ENCODE data around the gene APMAP.

Gene APMAP

GRCh38 chr20:25030007-25030648 lies 37.6 kb upstream of the APMAP start:
- no peaks in the 10 kb centered on the region for H3K36me3 ChIP-seq
- H3K4me3 ChIP-seq (ENCODE audit: low read depth, low read length), result no peak overlapping the region
- no peak for DNase-seq
- H3K27me3 ChIP-seq (ENCODE audit: insufficient read depth, low read depth, severe bottlenecking), result no peaks in the 10 kb centered on the region
- H3K27ac ChIP-seq, result no peak overlapping the region
- no peak for TF ChIP-seq CTCF (IDR thresholded peaks at IDR 0.05; ENCODE audit: low read depth, low read length)
- H3K9me3 ChIP-seq (ENCODE audit: severe bottlenecking), result no peaks in the 10 kb centered on the region

- no peak for DNase-seq
- Histone ChIP-seq H3K36me3 (no peaks in the 10 kb centered on the region), H3K27ac (no peak overlapping the region), H3K27me3 (ENCODE audit: insufficient read depth, low read depth, severe bottlenecking) (no peaks in the 10 kb centered on the region), H3K4me3 (ENCODE audit: low read depth, low read length) (no peak overlapping the region), H3K9me3 (ENCODE audit: severe bottlenecking) (no peaks in the 10 kb centered on the region)
- TF ChIP-seq CTCF (IDR thresholded peaks at IDR 0.05; ENCODE audit: low read depth, low read length), result no peak
Observed at GRCh38 chr20:25025986-25026605, 33.5 kb upstream of the APMAP start.

GRCh38 chr20:25025091-25025861 lies 32.7 kb upstream of the APMAP start:
- no peaks in the 10 kb centered on the region for H3K36me3 ChIP-seq
- DNase-seq, result no peak
- no peaks in the 10 kb centered on the region for H3K27me3 ChIP-seq (ENCODE audit: insufficient read depth, low read depth, severe bottlenecking)
- no peaks in the 10 kb centered on the region for H3K9me3 ChIP-seq (ENCODE audit: severe bottlenecking)
- H3K4me3 ChIP-seq (ENCODE audit: low read depth, low read length), result no peak overlapping the region
- no peak for TF ChIP-seq CTCF (IDR thresholded peaks at IDR 0.05; ENCODE audit: low read depth, low read length)
- no peak overlapping the region for H3K27ac ChIP-seq

- H3K4me3 ChIP-seq (ENCODE audit: low read depth, low read length), result no peak overlapping the region
- no peaks in the 10 kb centered on the region for H3K9me3 ChIP-seq (ENCODE audit: severe bottlenecking)
- no peaks in the 10 kb centered on the region for H3K36me3 ChIP-seq
- no peak overlapping the region for H3K27ac ChIP-seq
- TF ChIP-seq CTCF (IDR thresholded peaks at IDR 0.05; ENCODE audit: low read depth, low read length), result no peak
- DNase-seq, result no peak
- no peaks in the 10 kb centered on the region for H3K27me3 ChIP-seq (ENCODE audit: insufficient read depth, low read depth, severe bottlenecking)
Observed at GRCh38 chr20:25024171-25024570, 31.6 kb upstream of the APMAP start.

GRCh38 chr20:25023356-25023755 lies 30.8 kb upstream of the APMAP start:
- DNase-seq, result no peak
- no peak for TF ChIP-seq CTCF (IDR thresholded peaks at IDR 0.05; ENCODE audit: low read depth, low read length)
- no peaks in the 10 kb centered on the region for H3K27me3 ChIP-seq (ENCODE audit: insufficient read depth, low read depth, severe bottlenecking)
- no peaks in the 10 kb centered on the region for H3K36me3 ChIP-seq
- no peaks in the 10 kb centered on the region for H3K9me3 ChIP-seq (ENCODE audit: severe bottlenecking)
- no peak overlapping the region for H3K27ac ChIP-seq
- H3K4me3 ChIP-seq (ENCODE audit: low read depth, low read length), result no peak overlapping the region

Data from WERI-Rb-1 (cell line).